IMR-90 (cell line): ENCODE data around the gene PHC3. TPM values are rescaled to one million over a fixed set of nuclear protein-coding genes. Genes with fewer than 3 reads are reported as not detected.

ENCODE experiments used
- ATAC-seq: fragments of 200-7000 bp; cut with Tn5 transposase; 2 replicates; pipeline ENCODE4 v1.9.1; 2020; ENCODE audit warnings: low read depth, mild to moderate bottlenecking, moderate library complexity
- BruUV-seq: library from RNA; stranded (reverse); fragments of 400-500 nt; replicated peaks from 2 replicates; lab custom pipeline; 2021; lab: Mats Ljungman, UMichigan
- CTCF ChIA-PET: fragments of 300-600 bp; formaldehyde crosslinking; extraction: SDS; loops from one replicate; lab custom pipeline; 2021; ENCODE audit warnings: antibody characterized with exemption; lab: Yijun Ruan, JAX
- POLR2A ChIA-PET: fragments of 300-600 bp; sonication (Branson Sonifier 250); formaldehyde crosslinking; loops from one replicate; lab custom pipeline; 2022; ENCODE audit warnings: antibody characterized with exemption; ENCODE audit not compliant: unreplicated experiment; lab: Charles Lee
- DNase-seq: peaks from one replicate; pipeline ENCODE4 v3.0.0; 2013
- H2AFZ ChIP-seq: replicated peaks from 2 replicates; pipeline ENCODE3; 2013; ENCODE audit warnings: low read length, mild to moderate bottlenecking; ENCODE audit not compliant: poor library complexity
- H2AK5ac ChIP-seq: 2 replicates; pipeline ENCODE4 v1.6.1; 2013; ENCODE audit warnings: low read depth, low read length, inconsistent platforms
- H2AK9ac ChIP-seq: replicated peaks from 2 replicates; pipeline ENCODE3; 2013; ENCODE audit warnings: mild to moderate bottlenecking, low read depth, low read length, moderate library complexity; ENCODE audit not compliant: poor library complexity
- H2BK120ac ChIP-seq: 2 replicates; pipeline ENCODE4 v1.6.1; 2013; ENCODE audit warnings: low read depth, low read length, inconsistent platforms
- H2BK15ac ChIP-seq: 3 replicates; pipeline ENCODE4 v1.6.1; 2013; ENCODE audit warnings: low read depth, low read length, inconsistent platforms
- H2BK20ac ChIP-seq: 2 replicates; pipeline ENCODE4 v1.6.1; 2013; ENCODE audit warnings: low read depth, mild to moderate bottlenecking, inconsistent platforms, low read length, moderate library complexity
- H2BK5ac ChIP-seq: 2 replicates; pipeline ENCODE4 v1.6.1; 2013; ENCODE audit warnings: mild to moderate bottlenecking, low read depth, low read length, inconsistent platforms; ENCODE audit not compliant: poor library complexity, severe bottlenecking
- H3K14ac ChIP-seq: replicated peaks from 2 replicates; pipeline ENCODE4 v1.6.1; 2013; ENCODE audit warnings: low read depth, low read length, inconsistent platforms
- H3K18ac ChIP-seq: 2 replicates; pipeline ENCODE4 v1.6.1; 2013; ENCODE audit warnings: low read depth, low read length, control low read depth
- H3K23ac ChIP-seq: 2 replicates; pipeline ENCODE4 v1.6.1; 2013; ENCODE audit warnings: low read depth, low read length, inconsistent platforms
- H3K27ac ChIP-seq: 2 replicates; pipeline ENCODE4 v1.5.1; 2013; ENCODE audit warnings: mild to moderate bottlenecking, control low read depth, low read length; ENCODE audit not compliant: insufficient read depth
- H3K27me3 ChIP-seq: 2 replicates; pipeline ENCODE4 v1.6.1; 2013; ENCODE audit warnings: low read length; ENCODE audit not compliant: control insufficient read depth, insufficient read depth
- H3K36me3 ChIP-seq: 2 replicates; pipeline ENCODE4 v1.6.1; 2013; ENCODE audit warnings: low read length, mixed read lengths; ENCODE audit not compliant: control insufficient read depth, insufficient read depth
- H3K4ac ChIP-seq: 2 replicates; pipeline ENCODE4 v1.6.1; 2013; ENCODE audit warnings: low read depth, low read length, inconsistent platforms
- H3K4me1 ChIP-seq: 2 replicates; pipeline ENCODE4 v1.6.1; 2013; ENCODE audit warnings: low read length, mixed read lengths; ENCODE audit not compliant: control insufficient read depth, insufficient read depth
- H3K4me2 ChIP-seq: 2 replicates; pipeline ENCODE4 v1.6.1; 2013; ENCODE audit warnings: low read depth, mild to moderate bottlenecking, control low read depth, low read length, moderate library complexity
- H3K4me3 ChIP-seq: 2 replicates; pipeline ENCODE4 v1.5.1; 2013; ENCODE audit warnings: low read depth, mild to moderate bottlenecking, control low read depth, low read length, moderate library complexity; ENCODE audit not compliant: insufficient read depth
- H3K56ac ChIP-seq: 2 replicates; pipeline ENCODE4 v1.6.1; 2013; ENCODE audit warnings: low read length, inconsistent platforms; ENCODE audit not compliant: insufficient read depth; ENCODE audit errors: extremely low read depth
- H3K79me1 ChIP-seq, 2 experiments: 2 replicates each; pipeline ENCODE4 v1.6.1; 2013; ENCODE audit warnings: low read length in 2 of 2, inconsistent platforms in 1 of 2, low read depth in 1 of 2
- H3K9ac ChIP-seq: 2 replicates; pipeline ENCODE4 v1.6.1; 2013; ENCODE audit warnings: low read depth, low read length, control low read depth
- H3K9me1 ChIP-seq: 2 replicates; pipeline ENCODE4 v1.6.1; 2013; ENCODE audit warnings: low read length, inconsistent platforms; ENCODE audit not compliant: insufficient read depth
- H3K9me3 ChIP-seq: 2 replicates; pipeline ENCODE4 v1.6.1; 2013; ENCODE audit warnings: low read length; ENCODE audit not compliant: control insufficient read depth, insufficient read depth
- H4K20me1 ChIP-seq: 2 replicates; pipeline ENCODE4 v1.6.1; 2013; ENCODE audit warnings: low read length, inconsistent platforms; ENCODE audit not compliant: insufficient read depth
- H4K5ac ChIP-seq: 2 replicates; pipeline ENCODE4 v1.6.1; 2013; ENCODE audit warnings: mild to moderate bottlenecking, low read depth, low read length, control low read depth
- H4K8ac ChIP-seq, 2 experiments: 2 replicates each; pipeline ENCODE4 v1.6.1; 2013; ENCODE audit warnings: low read depth in 2 of 2, low read length in 2 of 2, control low read depth in 1 of 2, inconsistent platforms in 1 of 2
- H4K91ac ChIP-seq: 2 replicates; pipeline ENCODE4 v1.6.1; 2013; ENCODE audit warnings: low read depth, low read length, inconsistent platforms; ENCODE audit not compliant: insufficient read depth
- CHD1 ChIP-seq: IDR thresholded peaks from 2 replicates; pipeline ENCODE4 v1.6.1; 2012; ENCODE audit warnings: low read depth, low read length, improper control_type of control experiment
- FOS ChIP-seq: fragments of 150-350 bp; IDR thresholded peaks from 2 replicates; pipeline ENCODE4 v1.6.1; 2016; ENCODE audit warnings: low read depth, low read length
- MAFK ChIP-seq: IDR thresholded peaks from 2 replicates; pipeline ENCODE4 v1.6.1; 2012; ENCODE audit warnings: low read depth, low read length, improper control_type of control experiment
- MAZ ChIP-seq: IDR thresholded peaks from 2 replicates; pipeline ENCODE4 v1.6.1; 2012; ENCODE audit warnings: low read depth, mild to moderate bottlenecking, low read length, improper control_type of control experiment, moderate library complexity, borderline replicate concordance
- MXI1 ChIP-seq: IDR thresholded peaks from 2 replicates; pipeline ENCODE4 v1.6.1; 2012; ENCODE audit warnings: low read depth, mild to moderate bottlenecking, low read length, moderate library complexity, borderline replicate concordance
- RAD21 ChIP-seq: IDR thresholded peaks from 2 replicates; pipeline ENCODE4 v1.6.1; 2012; ENCODE audit warnings: low read length, improper control_type of control experiment
- RCOR1 ChIP-seq: IDR thresholded peaks from 2 replicates; pipeline ENCODE4 v1.6.1; 2012; ENCODE audit warnings: mild to moderate bottlenecking, low read length, improper control_type of control experiment; ENCODE audit not compliant: insufficient replicate concordance
- WGBS, 2 experiments: methylation state at CpG; one replicate each; pipeline versions ENCODE4 v1.1.5 to v1.1.7; 2013; ENCODE audit warnings: missing lambda C conversion rate in 2 of 2; ENCODE audit not compliant: insufficient read length in 1 of 2; ENCODE audit errors: extremely low coverage in 2 of 2; 5-methylcytosine and 5-hydroxymethylcytosine counted together
- dilution Hi-C: fragments of 300-500 bp; cut with HindIII; formaldehyde crosslinking; loops from one replicate; pipeline ENCODE4 v1.14.3; 2018; ENCODE audit warnings: low sequenced_read_pairs; ENCODE audit not compliant: unreplicated experiment
- in situ Hi-C: fragments of 300-500 bp; cut with MboI; formaldehyde crosslinking; loops from 3 replicates; pipeline ENCODE4 v1.14.3; 2019; ENCODE audit warnings: low sequenced_read_pairs, inconsistent platforms, mixed read lengths
- intact Hi-C: fragments of 100-400 bp; cut with micrococcal nuclease; formaldehyde crosslinking; loops from 2 replicates; pipeline ENCODE4 v1.10.0; 2022
- polyA plus RNA-seq, 3 experiments: library from polyadenylated mRNA; depleted of rRNA; stranded (reverse); fragments of >200 nt; gene quantifications; 2 replicates each; pipeline ENCODE4 v1.2.3, GENCODE V29; 2012; ENCODE audit warnings: low replicate concordance in 1 of 3
- total RNA-seq: library from RNA; depleted of rRNA; stranded (reverse); fragments of >200 nt; gene quantifications from 2 replicates; pipeline ENCODE4 v1.2.3, GENCODE V29; 2012

Gene PHC3
- total and polyA plus RNA-seq, 2 of the 4 experiments (the other 2 are of a cell fraction), result 18.3 to 26.3 TPM

DNA sequence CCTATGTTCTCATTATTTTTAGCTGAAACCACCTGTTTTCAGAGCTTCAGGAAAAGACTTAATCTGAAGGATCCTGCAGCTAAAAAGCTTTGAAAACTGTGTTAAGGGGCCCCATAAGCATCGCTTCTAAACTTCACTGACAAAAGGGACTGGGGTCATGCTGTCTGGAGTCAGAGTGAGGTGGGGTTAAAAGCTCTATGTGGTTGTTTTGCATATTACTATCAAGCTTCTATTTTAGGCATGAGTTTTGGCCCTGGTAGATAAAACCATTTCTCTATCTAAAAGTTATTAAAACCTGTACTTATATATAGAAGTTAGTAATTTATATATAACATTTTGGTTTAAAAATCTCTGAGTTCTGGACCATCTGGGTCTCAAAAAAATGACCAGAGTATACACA, 98.2 kb downstream of the PHC3 start:
- H3K4me1 ChIP-seq, result peaks cover 1% of the 10 kb centered on the region; the same call in 1 of the 2 replicates
- DNase-seq (no peak), ATAC-seq (no peak)
- H3K27ac ChIP-seq, result no peak overlapping the region
- H3K23ac ChIP-seq, result no peak overlapping the region
- no peaks in the 10 kb centered on the region for H4K20me1 ChIP-seq
- dilution Hi-C loops (no loop called here), in situ Hi-C loops (no loop called here), intact Hi-C loops (no loop called here)
- H3K79me1 ChIP-seq, result no peaks in the 10 kb centered on the region
- no peaks in the 10 kb centered on the region for H3K9me3 ChIP-seq
- H2AK5ac ChIP-seq, result no peak overlapping the region
- H3K36me3 ChIP-seq, result peaks cover 10% of the 10 kb centered on the region
- H2BK20ac ChIP-seq, result no peak overlapping the region
- no peak overlapping the region for H2AFZ ChIP-seq
- no peaks in the 10 kb centered on the region for H3K9me1 ChIP-seq
- no peak overlapping the region for H3K18ac ChIP-seq
- no CpG with 5 or more reads among the region's 1 CpG for WGBS, 2 experiments
- POLR2A ChIA-PET, result no interaction called here
- BruUV-seq, result no TSS peak
- no peak overlapping the region for H3K4ac ChIP-seq
- H4K91ac ChIP-seq, result no peak overlapping the region
- no peak overlapping the region for H3K56ac ChIP-seq
- H3K14ac ChIP-seq, result no peak overlapping the region
- no peak overlapping the region for H4K8ac ChIP-seq
- H2AK9ac ChIP-seq, result no peak overlapping the region
- no peak overlapping the region for H3K4me2 ChIP-seq
- CTCF ChIA-PET, result no interaction called here
- TF ChIP-seq RAD21 (no peak), FOS (no peak), CHD1 (no peak), MAFK (no peak), MAZ (no peak), RCOR1 (no peak), MXI1 (no peak)
- no peak overlapping the region for H3K9ac ChIP-seq
- no peaks in the 10 kb centered on the region for H3K27me3 ChIP-seq
- no peak overlapping the region for H2BK120ac ChIP-seq
- H2BK15ac ChIP-seq, result no peak overlapping the region
- no peak overlapping the region for H3K4me3 ChIP-seq
- no peak overlapping the region for H2BK5ac ChIP-seq
- no peak overlapping the region for H4K5ac ChIP-seq
